Esophagus muscularis mucosa (tissue), 4 donors: ENCODE measurements around the gene FRAS1. TPM values are rescaled to one million over a fixed set of nuclear protein-coding genes. Genes with fewer than 3 reads are reported as not detected.

ENCODE experiments used
- DNase-seq: peaks from one replicate; pipeline ENCODE4 v3.0.0-alpha.2; 2017; ENCODE audit errors: extremely low spot score
- H3K27ac ChIP-seq, 4 donors: fragments of 200-600 bp; sonication (generic); replicated peaks in 1 of 4; 1 replicate in 3 of 4; 2 replicates in 1 of 4; pipeline ENCODE4 v1.5.1; 2016 to 2019; ENCODE audit warnings: mild to moderate bottlenecking in 1 of 4
- H3K27me3 ChIP-seq, 4 donors: fragments of 200-600 bp; sonication (generic); one replicate each; pipeline versions ENCODE4 v1.5.1 to v1.6.0; 2016 to 2019
- H3K36me3 ChIP-seq, 4 donors: fragments of 200-600 bp; sonication (generic); one replicate each; pipeline ENCODE4 v1.5.1; 2016 to 2019
- H3K4me1 ChIP-seq, 4 donors: fragments of 200-600 bp; sonication (generic); one replicate each; pipeline ENCODE4 v1.5.1; 2016 to 2019
- H3K4me3 ChIP-seq, 4 donors: fragments of 200-600 bp; sonication (generic); 1 replicate in 2 of 4; 2 replicates in 2 of 4; pipeline ENCODE4 v1.5.1; 2016 to 2019; ENCODE audit warnings: mild to moderate bottlenecking in 4 of 4, moderate library complexity in 1 of 4
- H3K9me3 ChIP-seq, 4 donors: fragments of 200-600 bp; sonication (generic); 1 replicate in 3 of 4; 2 replicates in 1 of 4; pipeline ENCODE4 v1.5.1; 2016 to 2019
- CTCF ChIP-seq, 3 experiments: fragments of 200-600 bp in 2 of 3; fragments of 450-650 bp in 1 of 3; sonication (generic) in 2 of 3; IDR thresholded peaks; one replicate each; pipeline ENCODE4 v1.5.1; 2017 to 2019; ENCODE audit warnings: antibody characterized with exemption in 3 of 3, mild to moderate bottlenecking in 2 of 3, moderate library complexity in 1 of 3
- EP300 ChIP-seq: sonication (generic); formaldehyde crosslinking; IDR thresholded peaks from one replicate; pipeline ENCODE4 v1.6.1; 2017; ENCODE audit warnings: antibody characterized with exemption
- POLR2A ChIP-seq: fragments of 450-650 bp; IDR thresholded peaks from one replicate; pipeline ENCODE4 v1.6.1; 2017; ENCODE audit warnings: antibody characterized with exemption, moderate library complexity, mild to moderate bottlenecking, low read depth
- POLR2AphosphoS5 ChIP-seq, 2 donors: sonication (generic); formaldehyde crosslinking; IDR thresholded peaks; one replicate each; pipeline ENCODE4 v1.6.1; 2017; ENCODE audit warnings: antibody characterized with exemption in 2 of 2
- WGBS: methylation state at CpG from one replicate; pipeline ENCODE4 v1.1.5; 2018; 5-methylcytosine and 5-hydroxymethylcytosine counted together
- intact Hi-C: fragments of 100-400 bp; cut with DNase I; formaldehyde crosslinking; loops from one replicate; pipeline ENCODE4 v1.15.1; 2023
- total RNA-seq, 4 donors: library from RNA; depleted of rRNA; stranded (reverse); fragments of >200 nt; gene quantifications; one replicate each; pipeline versions ENCODE4 v1.1.0 to v1.2.1, GENCODE V29; 2016

Gene FRAS1
- total RNA-seq, 4 donors from 2014 or later, result 5.3 to 8.7 (median 5.7) TPM

DNA sequence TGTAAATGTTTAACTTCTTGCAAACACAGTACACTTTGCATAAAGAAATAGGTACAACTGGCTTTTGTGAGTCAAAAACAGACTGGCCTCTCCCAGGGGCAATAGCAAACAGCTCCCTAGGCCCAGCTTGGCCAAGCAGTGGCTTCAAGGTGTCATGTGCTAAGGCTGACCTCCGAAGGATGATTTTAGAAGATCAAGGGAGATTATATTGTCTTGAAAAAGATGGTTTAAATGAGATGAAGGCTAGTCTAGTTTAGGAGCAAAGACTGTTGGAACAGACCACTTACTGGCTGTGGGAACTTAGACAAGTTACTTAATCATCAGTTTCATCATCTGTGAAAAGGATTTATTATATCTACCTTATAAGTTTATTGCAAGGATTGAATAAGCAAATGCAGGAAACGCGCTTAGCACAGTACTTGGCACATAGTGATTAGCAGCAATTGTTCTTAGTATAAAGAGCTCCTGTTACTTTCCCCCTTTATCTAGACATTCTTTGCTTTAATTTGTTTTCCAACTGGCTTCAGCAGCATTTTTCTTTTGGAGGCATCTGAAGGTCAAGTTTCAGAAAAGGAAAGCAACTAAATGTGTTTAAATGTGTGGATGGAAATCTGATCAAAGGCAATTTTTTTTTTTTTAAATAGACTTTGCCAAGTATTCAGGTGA is 511.6 kb downstream of the FRAS1 start:
- peaks cover 0 to 11% (median 7%) of the 10 kb centered on the region in 4 donors for H3K36me3 ChIP-seq
- intact Hi-C loops, result no loop called here
- WGBS, result 49% methylated on average over 3 of the region's 3 CpGs
- no peaks in the 10 kb centered on the region for H3K9me3 ChIP-seq
- no peak for DNase-seq
- TF ChIP-seq CTCF (IDR thresholded peaks at IDR 0.05), result no peak
- no peak for TF ChIP-seq EP300
- no peak for TF ChIP-seq POLR2AphosphoS5 (IDR thresholded peaks at IDR 0.05)
- TF ChIP-seq POLR2A, result no peak
- peak overlapping the region; percentile 63 to 76 (median 67) for H3K27ac ChIP-seq
- peak overlapping the region in 2 of 4 donors; percentile 9 to 17 for H3K4me3 ChIP-seq
- H3K4me1 ChIP-seq, result peaks cover 27 to 69% (median 61%) of the 10 kb centered on the region in 4 donors
- H3K27me3 ChIP-seq, result no peaks in the 10 kb centered on the region

DNA sequence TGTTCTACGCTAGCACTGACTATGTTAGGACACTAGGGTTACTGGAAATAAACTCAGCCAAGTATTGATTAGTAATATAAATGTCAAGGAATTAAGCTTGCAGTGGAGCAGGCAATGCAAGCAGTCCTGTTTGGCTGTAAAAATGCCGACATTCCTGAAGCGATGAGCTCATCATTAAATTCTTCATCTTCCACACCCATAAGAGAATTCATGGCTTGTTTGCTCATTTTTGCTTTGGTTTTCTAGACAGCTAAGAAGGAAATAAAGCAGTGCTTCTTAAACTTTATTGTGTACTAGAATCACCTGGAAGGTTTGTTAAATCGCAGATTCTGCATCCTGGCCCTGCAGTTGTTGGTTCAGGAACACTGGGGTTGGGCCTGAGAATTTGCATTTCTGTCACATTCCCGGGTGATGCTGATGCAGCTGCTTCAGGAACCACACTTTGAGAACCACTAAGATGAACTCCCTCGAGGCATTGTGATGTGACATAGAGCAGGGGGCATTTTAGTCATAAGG is 512.2 kb downstream of the FRAS1 start:
- Histone ChIP-seq H3K4me3 (peak overlapping the region in 2 of 4 donors; percentile 9 to 17), H3K4me1 (peaks cover 27 to 63% (median 56%) of the 10 kb centered on the region in 4 donors), H3K9me3 (no peaks in the 10 kb centered on the region), H3K36me3 (peaks cover 0 to 17% (median 10%) of the 10 kb centered on the region in 4 donors), H3K27me3 (no peaks in the 10 kb centered on the region), H3K27ac (peak overlapping the region; percentile 63 to 76 (median 67))
- intact Hi-C loops, result no loop called here
- TF ChIP-seq POLR2AphosphoS5 (IDR thresholded peaks at IDR 0.05) (no peak), CTCF (IDR thresholded peaks at IDR 0.05) (no peak), POLR2A (no peak), EP300 (no peak)
- 49% methylated on average over 6 of the region's 6 CpGs for WGBS
- DNase-seq, result no peak

DNA sequence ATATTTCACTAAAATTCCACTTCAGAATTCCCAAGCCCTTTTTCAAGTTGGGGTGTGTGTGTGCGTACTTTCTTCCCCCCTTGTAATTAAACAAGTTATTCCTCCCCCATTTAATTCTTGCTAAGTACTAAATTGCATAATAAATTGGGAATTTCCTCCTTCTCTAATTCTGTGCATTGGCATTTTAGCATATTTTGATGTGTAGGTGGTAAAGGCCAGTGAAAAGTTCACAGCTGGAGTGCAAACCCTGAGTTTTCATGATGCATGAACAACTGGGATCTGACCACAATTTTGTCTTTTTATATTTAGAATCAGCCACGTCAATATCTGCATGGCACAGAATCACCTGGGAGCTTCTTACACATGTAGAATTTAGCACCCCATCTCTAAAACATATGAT is 513.0 kb downstream of the FRAS1 start:
- Histone ChIP-seq H3K9me3 (no peaks in the 10 kb centered on the region), H3K36me3 (peaks cover 0 to 22% (median 15%) of the 10 kb centered on the region in 4 donors), H3K4me1 (peaks cover 27 to 56% (median 51%) of the 10 kb centered on the region in 4 donors), H3K27ac (peak overlapping the region in 1 of 4 donors; percentile 76), H3K4me3 (no peak overlapping the region), H3K27me3 (no peaks in the 10 kb centered on the region)
- 86% methylated on average over 2 of the region's 2 CpGs for WGBS
- intact Hi-C loops, result no loop called here
- TF ChIP-seq POLR2AphosphoS5 (IDR thresholded peaks at IDR 0.05) (no peak), POLR2A (no peak), CTCF (IDR thresholded peaks at IDR 0.05) (no peak), EP300 (no peak)
- no peak for DNase-seq

DNA sequence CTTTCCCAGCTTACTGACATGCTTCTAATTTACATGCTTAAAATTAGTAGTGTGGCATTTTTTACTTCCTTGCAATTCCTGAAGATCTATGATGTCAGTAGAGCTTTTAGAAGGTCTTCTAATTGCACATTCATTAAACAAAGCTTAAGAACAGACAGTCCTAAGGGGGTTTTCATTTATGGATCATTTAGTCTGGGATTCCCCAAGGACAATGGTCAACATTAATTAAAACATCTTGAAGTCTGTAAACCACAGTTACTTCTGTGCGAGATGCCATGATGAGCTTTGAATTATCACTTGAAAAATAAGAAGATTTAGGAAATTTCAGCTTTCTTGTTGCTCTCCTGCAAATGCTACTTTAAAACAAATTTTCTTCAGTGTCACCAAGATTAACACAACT is 514.7 kb downstream of the FRAS1 start:
- intact Hi-C loops, result no loop called here
- no peak for DNase-seq
- no peaks in the 10 kb centered on the region for H3K9me3 ChIP-seq
- no peak overlapping the region for H3K27ac ChIP-seq
- TF ChIP-seq POLR2A (no peak), EP300 (no peak), CTCF (IDR thresholded peaks at IDR 0.05) (no peak), POLR2AphosphoS5 (IDR thresholded peaks at IDR 0.05) (no peak)
- H3K4me3 ChIP-seq, result no peak overlapping the region
- H3K4me1 ChIP-seq, result peaks cover 20 to 39% (median 34%) of the 10 kb centered on the region in 4 donors
- H3K27me3 ChIP-seq, result no peaks in the 10 kb centered on the region
- peaks cover 0 to 22% (median 19%) of the 10 kb centered on the region in 4 donors for H3K36me3 ChIP-seq
- 100% methylated on average over 1 of the region's 1 CpG for WGBS
